HG03060 (cell line): Measurements from ENCODE around the gene ADAMTS7.
"Not testable (repeated sequence)": the region's sequence is repeated elsewhere in the genome, so short reads cannot be mapped to it uniquely, and the experiment has no call there.

Source experiments
- ATAC-seq: cut with Tn5 transposase; IDR thresholded peaks from one replicate; pipeline ENCODE4 v1.9.1; 2021; ENCODE audit warnings: low read depth, moderate number of reproducible peaks; ENCODE audit not compliant: unreplicated experiment

The ADAMTS7 gene

DNA sequence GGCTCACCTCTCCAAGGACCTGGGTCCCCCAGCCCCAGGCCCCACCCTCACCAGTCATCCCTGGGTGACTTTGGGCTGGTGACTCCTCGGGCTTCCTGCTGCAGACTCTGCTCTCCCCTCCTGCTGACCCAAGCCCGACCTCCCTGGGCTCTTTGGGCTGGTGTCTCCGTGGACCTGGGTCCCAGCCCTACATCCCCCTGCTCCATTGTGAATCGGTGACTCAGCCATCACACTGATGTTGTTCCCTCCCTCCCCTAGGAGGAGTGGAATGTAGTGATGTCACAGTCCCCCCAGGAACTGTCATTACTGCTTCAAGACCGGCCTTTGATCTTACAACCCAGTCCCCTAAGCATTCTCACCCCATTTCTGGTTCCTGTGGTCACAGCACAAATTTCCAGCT lies 83.7 kb downstream of the ADAMTS7 start:
- ATAC-seq = no peak

- ATAC-seq = no peak
These were observed 84.3 kb downstream of the ADAMTS7 start for GRCh38 chr15:78726870-78727551.

DNA sequence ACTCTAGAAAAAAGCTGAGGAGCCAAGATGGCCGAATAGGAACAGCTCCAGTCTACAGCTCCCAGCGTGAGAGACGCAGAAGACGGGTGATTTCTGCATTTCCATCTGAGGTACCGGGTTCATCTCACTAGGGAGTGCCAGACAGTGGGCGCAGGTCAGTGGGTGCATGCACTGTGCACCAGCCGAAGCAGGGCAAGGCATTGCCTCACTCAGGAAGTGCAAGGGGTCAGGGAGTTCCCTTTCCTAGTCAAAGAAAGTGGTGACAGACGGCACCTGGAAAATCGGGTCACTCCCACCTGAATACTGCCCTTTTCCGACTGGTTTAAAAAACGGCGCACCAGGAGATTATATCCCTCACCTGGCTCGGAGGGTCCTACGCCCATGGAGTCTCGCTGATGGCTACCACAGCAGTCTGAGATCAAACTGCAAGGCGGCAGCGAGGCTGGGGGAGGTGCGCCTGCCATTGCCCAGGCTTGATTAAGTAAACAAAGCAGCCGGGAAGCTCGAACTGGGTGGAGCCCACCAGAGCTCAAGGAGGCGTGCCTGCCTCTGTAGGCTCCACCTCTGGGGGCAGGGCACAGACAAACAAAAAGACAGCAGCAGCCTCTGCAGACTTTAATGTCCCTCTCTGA lies 91.3 kb downstream of the ADAMTS7 start:
- not testable (repeated sequence) for ATAC-seq

DNA sequence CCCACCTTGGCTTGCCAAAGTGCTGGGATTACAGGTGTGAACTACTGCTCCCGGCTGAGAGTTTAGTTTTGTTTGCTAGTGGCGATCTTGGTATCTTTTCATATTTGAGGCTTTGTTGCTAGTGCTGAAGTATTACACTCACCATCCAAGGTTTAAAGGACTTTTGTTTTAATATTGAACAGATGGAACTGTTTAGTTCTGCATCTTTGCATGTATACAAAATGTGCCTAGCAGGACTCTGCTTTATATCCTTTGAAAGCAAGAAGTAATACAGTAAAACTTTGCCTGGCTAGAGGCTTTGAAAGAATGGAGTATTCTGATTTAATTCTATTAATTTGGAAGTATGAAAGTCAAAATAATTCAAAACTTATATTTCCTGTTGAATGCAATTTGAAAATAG lies 92.4 kb downstream of the ADAMTS7 start:
- ATAC-seq = no peak

DNA sequence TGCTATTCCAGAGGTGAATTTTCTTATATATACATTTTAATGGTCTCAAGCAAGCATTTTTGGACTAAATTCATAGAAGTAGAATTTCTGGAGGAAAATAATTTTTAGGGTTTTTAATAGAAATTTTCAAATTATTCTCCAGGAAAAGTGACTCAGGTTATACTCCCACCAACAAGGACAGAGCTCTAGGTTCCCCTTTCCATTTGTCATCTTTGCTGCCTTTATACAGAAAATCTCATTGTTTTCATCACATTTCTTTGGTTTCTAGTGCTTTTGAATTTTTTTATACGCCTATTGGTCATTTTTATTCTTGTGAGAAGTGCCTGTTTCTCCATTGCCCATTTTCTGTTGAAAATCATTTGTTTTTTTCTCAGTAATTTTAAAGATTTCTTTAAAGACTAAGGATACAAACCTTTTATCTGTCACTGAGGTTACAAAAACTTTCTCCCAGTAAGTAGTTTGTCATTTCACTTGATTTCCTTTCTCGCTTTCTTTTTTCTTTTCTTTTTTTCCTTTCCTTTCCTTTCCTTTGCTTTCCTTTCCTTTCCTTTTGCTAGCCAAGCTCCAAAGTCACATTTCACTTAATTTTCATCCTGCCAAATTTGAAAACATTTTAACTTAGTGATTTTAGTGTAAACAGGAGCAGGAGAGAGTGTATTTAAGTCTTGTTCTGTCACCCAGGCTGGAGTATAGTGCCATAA lies 93.2 kb downstream of the ADAMTS7 start:
- no peak for ATAC-seq

GRCh38 chr15:78716651-78717050 lies 94.6 kb downstream of the ADAMTS7 start:
- no peak for ATAC-seq

DNA sequence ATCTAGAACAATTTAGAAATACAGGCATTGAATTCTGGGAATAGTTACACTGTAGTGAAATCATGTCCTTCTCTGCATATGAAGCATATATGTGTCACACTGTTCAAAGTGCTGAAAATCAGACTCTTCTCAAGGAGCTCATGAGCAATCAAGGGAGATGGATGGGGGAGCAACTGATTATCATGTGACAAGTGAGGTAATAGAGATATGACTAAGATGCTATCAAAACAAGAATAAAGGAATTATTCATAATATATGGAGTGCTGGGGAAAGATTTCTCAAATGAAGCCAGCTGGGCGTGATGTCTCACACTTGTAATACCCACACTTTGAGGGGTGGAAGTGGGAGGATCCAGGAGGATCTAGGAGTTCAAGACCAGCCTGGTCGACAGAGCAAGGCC lies 95.3 kb downstream of the ADAMTS7 start:
- ATAC-seq = no peak

DNA sequence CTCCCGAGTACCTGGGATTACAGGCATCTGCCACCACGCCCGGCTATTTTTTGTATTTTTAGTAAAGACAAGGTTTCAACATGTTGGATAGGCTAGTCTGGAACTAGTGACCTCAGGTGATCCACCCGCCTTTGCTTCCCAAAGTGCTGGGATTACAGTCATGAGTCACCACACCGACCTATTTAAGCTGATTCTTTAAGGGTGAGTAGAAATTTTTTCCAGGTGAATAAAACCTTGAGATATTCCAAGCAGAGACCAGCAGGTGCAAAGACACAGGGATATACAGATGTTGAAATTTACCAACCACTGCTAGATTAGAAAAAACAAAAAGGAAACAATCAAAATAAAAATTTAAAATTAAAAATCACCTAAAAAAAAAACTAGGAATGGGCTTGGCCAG lies 95.8 kb downstream of the ADAMTS7 start:
- ATAC-seq = no peak

GRCh38 chr15:78714890-78715289 lies 96.4 kb downstream of the ADAMTS7 start:
- ATAC-seq = no peak

DNA sequence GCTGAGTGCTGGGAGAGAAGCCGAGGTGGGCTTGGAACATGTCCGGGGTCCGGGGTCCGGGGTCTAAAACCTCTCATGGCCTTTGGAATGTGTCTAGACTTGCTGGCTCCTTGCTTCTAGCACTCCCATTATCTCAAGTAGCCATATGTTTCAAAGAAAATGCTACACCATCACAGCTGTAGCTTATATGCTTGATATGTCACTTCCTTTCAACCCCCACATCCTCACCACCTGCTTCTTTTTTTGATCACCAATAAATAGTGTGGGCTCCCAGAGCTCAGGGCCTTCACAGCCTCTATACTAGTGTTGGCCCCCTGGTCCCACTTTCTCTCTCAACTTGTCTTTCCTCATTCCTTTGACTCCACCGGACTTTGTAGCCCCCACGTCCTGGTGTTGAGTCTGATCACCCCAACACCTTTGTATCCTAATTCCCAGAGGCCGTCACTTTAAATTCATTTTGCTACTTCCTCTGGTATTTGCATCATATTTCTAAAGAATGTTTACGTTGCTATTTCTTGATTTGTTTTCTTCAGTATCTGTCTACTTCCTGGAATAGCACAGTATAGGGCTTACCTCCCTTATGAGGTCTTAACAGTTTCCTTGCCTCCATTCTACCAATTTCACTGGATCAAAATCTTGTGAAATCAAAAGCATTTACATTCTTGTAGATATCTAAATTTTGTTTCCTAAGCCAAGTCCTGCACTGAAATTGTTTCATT lies 98.3 kb downstream of the ADAMTS7 start:
- ATAC-seq = no peak

GRCh38 chr15:78711638-78712037 lies 99.6 kb downstream of the ADAMTS7 start:
- ATAC-seq = no peak

- ATAC-seq = no peak
These were observed 101.9 kb downstream of the ADAMTS7 start for GRCh38 chr15:78709263-78709882.
